ENCODE data around the gene SDHAF2. TPM values are rescaled to one million over a fixed set of nuclear protein-coding genes. Genes with fewer than 3 reads are reported as not detected.
A peak's percentile ranks its signal among the peaks of the same experiment; 100 is the strongest.

Gene SDHAF2
- total RNA-seq, 4 donors from 2014 or later = 65.8 to 122 (median 81.4) TPM

DNA sequence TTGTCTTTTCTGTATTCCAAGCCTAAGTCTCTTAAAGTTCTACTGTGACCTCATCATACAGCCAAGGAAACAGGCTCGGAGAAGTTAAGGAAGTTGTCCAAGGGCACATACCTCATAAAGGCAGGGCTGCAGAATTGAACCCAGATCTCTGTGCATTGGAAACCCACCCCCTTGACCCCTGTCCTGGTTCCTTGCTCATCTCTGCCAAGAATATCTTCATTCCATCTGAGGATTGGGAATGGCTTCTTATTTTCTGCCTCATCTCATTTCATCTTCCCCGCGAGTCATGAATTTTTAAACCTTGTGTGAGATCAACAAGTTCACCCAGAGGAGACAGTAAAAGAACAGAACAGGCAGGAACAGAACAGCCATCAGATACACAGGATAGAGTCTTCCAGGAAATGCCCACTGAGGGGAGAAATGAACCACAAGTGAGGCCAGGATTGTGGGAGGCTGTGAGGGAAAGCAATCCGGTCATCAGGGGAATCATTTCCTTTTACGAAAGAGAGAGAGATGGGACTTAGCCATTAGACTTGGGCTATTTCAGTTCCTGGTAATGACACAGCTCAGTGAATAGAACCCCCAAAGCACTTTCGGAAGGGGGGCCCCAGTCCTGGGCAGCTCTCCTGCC lies 44.2 kb downstream of the SDHAF2 start:
- TF ChIP-seq, protein P1, sequence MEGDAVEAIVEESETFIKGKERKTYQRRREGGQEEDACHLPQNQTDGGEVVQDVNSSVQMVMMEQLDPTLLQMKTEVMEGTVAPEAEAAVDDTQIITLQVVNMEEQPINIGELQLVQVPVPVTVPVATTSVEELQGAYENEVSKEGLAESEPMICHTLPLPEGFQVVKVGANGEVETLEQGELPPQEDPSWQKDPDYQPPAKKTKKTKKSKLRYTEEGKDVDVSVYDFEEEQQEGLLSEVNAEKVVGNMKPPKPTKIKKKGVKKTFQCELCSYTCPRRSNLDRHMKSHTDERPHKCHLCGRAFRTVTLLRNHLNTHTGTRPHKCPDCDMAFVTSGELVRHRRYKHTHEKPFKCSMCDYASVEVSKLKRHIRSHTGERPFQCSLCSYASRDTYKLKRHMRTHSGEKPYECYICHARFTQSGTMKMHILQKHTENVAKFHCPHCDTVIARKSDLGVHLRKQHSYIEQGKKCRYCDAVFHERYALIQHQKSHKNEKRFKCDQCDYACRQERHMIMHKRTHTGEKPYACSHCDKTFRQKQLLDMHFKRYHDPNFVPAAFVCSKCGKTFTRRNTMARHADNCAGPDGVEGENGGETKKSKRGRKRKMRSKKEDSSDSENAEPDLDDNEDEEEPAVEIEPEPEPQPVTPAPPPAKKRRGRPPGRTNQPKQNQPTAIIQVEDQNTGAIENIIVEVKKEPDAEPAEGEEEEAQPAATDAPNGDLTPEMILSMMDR (IDR thresholded peaks at IDR 0.05) = no peak
- no peak for TF ChIP-seq EP300 (IDR thresholded peaks at IDR 0.05; ENCODE audit: low read depth)
- TF ChIP-seq POLR2AphosphoS5 (IDR thresholded peaks at IDR 0.05) = no peak
- no peak for TF ChIP-seq POLR2A (IDR thresholded peaks at IDR 0.05)
- in situ Hi-C loops (cut with MboI; ENCODE audit: low pct_ligation_motif_present in 1 of 4, low pct_unique_long_range_greater_than_20kb in 1 of 4, low sequenced_read_pairs in 3 of 4) (loop anchor here in 3 of 4 donors (10.0 kb wide), 2 partner anchors 51 to 161 kb away; no protein-coding TSS in a partner anchor), intact Hi-C loops (cut with DNase I; ENCODE audit: low total_unique reads) (no loop called here)

DNA sequence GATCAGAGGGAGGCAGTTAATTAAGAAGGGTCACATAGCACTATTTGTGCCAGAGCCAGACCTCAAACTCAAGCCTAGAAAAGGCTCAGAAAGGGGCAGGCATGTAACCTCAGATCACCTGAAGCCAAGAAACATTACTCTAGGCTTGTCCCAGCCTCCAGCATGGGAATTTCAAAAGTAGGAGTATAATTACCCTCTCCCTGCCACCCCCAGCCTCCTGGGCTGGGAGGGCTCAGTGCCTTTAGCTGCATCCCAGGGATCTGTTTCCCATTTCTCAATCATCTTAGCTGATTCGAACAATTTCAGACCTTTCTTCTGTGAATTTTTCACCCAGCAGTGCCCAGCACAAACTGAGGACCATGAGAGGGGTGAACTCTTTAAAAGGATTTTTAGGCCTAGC lies 45.5 kb downstream of the SDHAF2 start:
- peaks cover 5 to 34% (median 14%) of the 10 kb centered on the region in 4 donors for H3K4me1 ChIP-seq
- no peak for TF ChIP-seq POLR2AphosphoS5 (IDR thresholded peaks at IDR 0.05)
- TF ChIP-seq, protein P1 (IDR thresholded peaks at IDR 0.05) = no peak
- no peak for TF ChIP-seq POLR2A (IDR thresholded peaks at IDR 0.05)
- no peak for TF ChIP-seq EP300 (IDR thresholded peaks at IDR 0.05; ENCODE audit: low read depth)
- 85 to 100% methylated on average over 1 of the region's 1 CpG for WGBS, 2 donors (ENCODE audit: low coverage in 1 of 2)
- no peaks in the 10 kb centered on the region for H3K27me3 ChIP-seq
- intact Hi-C loops (cut with DNase I; ENCODE audit: low total_unique reads) (no loop called here), in situ Hi-C loops (cut with MboI; ENCODE audit: low pct_ligation_motif_present in 1 of 4, low pct_unique_long_range_greater_than_20kb in 1 of 4, low sequenced_read_pairs in 3 of 4) (loop anchor here in 3 of 4 donors (10.0 kb wide), 2 partner anchors 49 to 159 kb away; no protein-coding TSS in a partner anchor)
- no peaks in the 10 kb centered on the region for H3K9me3 ChIP-seq
- no peak for DNase-seq
- H3K4me3 ChIP-seq = no peak overlapping the region
- no peak overlapping the region for H3K27ac ChIP-seq
- H3K36me3 ChIP-seq = no peaks in the 10 kb centered on the region

More for the DNA sequence above, 44.2 kb downstream of the SDHAF2 start:
- Histone ChIP-seq H3K27ac (peak overlapping the region in 2 of 4 donors; percentile 34 to 62), H3K9me3 (no peaks in the 10 kb centered on the region), H3K27me3 (no peaks in the 10 kb centered on the region), H3K36me3 (no peaks in the 10 kb centered on the region), H3K4me1 (peaks cover 5 to 34% (median 14%) of the 10 kb centered on the region in 4 donors), H3K4me3 (no peak overlapping the region)
- DNase-seq = no peak
- 76 to 93% methylated on average over 3 to 6 of the region's 6 CpGs for WGBS, 2 donors (ENCODE audit: low coverage in 1 of 2)

DNA sequence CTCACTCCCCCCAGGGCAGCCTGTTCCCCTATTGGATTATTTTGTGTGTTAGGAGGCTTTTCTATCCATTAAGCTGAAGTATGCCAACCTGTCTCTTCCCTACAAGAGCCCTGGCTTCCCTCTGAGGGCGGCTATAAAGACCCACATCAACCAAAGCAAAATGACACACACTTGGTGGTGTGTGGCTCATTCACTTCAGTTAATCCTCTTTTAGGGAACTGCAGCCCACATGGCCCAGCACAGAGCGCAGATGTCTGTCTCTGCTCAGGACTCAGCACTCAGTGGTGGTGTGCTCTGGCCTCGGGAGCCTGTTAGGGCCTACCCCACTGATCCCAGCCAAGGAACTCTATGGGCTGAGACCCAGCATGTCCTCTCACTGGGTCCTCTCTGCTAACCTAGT lies 46.4 kb downstream of the SDHAF2 start:
- intact Hi-C loops (cut with DNase I; ENCODE audit: low total_unique reads) (loop anchor here (1.0 kb wide), 1 partner anchor 41 kb away; no protein-coding TSS in a partner anchor), in situ Hi-C loops (cut with MboI; ENCODE audit: low pct_ligation_motif_present in 1 of 4, low pct_unique_long_range_greater_than_20kb in 1 of 4, low sequenced_read_pairs in 3 of 4) (loop anchor here in 3 of 4 donors (10.0 kb wide), 2 partner anchors 48 to 158 kb away; no protein-coding TSS in a partner anchor)
- Histone ChIP-seq H3K27ac (no peak overlapping the region), H3K4me1 (peaks cover 5 to 41% (median 14%) of the 10 kb centered on the region in 4 donors), H3K9me3 (no peaks in the 10 kb centered on the region), H3K36me3 (no peaks in the 10 kb centered on the region), H3K4me3 (no peak overlapping the region), H3K27me3 (no peaks in the 10 kb centered on the region)
- no peak for DNase-seq
- TF ChIP-seq EP300 (IDR thresholded peaks at IDR 0.05; ENCODE audit: low read depth) (no peak), POLR2AphosphoS5 (IDR thresholded peaks at IDR 0.05) (no peak), POLR2A (IDR thresholded peaks at IDR 0.05) (no peak)
- TF ChIP-seq, protein P1 (IDR thresholded peaks at IDR 0.05) = no peak
- WGBS, 2 donors (ENCODE audit: low coverage in 1 of 2) = 96% methylated on average over 3 of the region's 3 CpGs; no CpG with 5 or more reads in 1 of the 2 donors

DNA sequence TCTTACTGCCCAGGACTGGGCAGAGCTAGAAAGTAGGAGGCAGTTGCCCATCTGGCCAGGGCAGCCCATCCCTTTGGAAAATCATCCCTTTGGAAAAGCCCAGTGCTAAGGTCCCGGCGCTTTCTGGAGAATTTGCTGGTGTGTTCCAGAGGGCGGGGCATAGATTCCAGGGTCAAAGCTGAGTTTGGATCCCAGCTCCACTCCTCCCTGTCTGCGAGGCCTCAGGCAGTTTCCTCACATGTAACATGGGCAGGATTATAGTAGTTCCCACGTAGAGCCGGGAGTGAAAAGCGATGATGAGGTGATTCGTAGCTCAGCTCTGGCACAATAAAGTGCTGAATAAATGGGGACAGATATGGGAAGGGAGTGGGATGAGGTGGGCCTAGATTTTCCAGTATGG lies 47.2 kb downstream of the SDHAF2 start:
- TF ChIP-seq, protein P1 (IDR thresholded peaks at IDR 0.05) = no peak
- TF ChIP-seq EP300 (IDR thresholded peaks at IDR 0.05; ENCODE audit: low read depth) = no peak
- TF ChIP-seq POLR2AphosphoS5 (IDR thresholded peaks at IDR 0.05) = no peak
- no peak for TF ChIP-seq POLR2A (IDR thresholded peaks at IDR 0.05)
- Histone ChIP-seq H3K9me3 (no peaks in the 10 kb centered on the region), H3K4me1 (peaks cover 5 to 39% (median 14%) of the 10 kb centered on the region in 4 donors), H3K27ac (no peak overlapping the region), H3K36me3 (no peaks in the 10 kb centered on the region), H3K27me3 (no peaks in the 10 kb centered on the region), H3K4me3 (no peak overlapping the region)
- 41% methylated on average over 8 of the region's 8 CpGs; no CpG with 5 or more reads in 1 of the 2 donors for WGBS, 2 donors (ENCODE audit: low coverage in 1 of 2)
- intact Hi-C loops (cut with DNase I; ENCODE audit: low total_unique reads) (no loop called here), in situ Hi-C loops (cut with MboI; ENCODE audit: low pct_ligation_motif_present in 1 of 4, low pct_unique_long_range_greater_than_20kb in 1 of 4, low sequenced_read_pairs in 3 of 4) (loop anchor here in 3 of 4 donors (10.0 kb wide), 2 partner anchors 48 to 158 kb away; no protein-coding TSS in a partner anchor)
- DNase-seq = no peak

Data from transverse colon (tissue), 4 donors.